Loucy (cell line): ENCODE measurements around the gene MAP3K7CL.

Experiments used
- EZH2phosphoT487 ChIP-seq: fragments of 200-600 bp; IDR thresholded peaks from 2 replicates; pipeline ENCODE4 v1.6.1; 2018; ENCODE audit warnings: antibody characterized with exemption, mild to moderate bottlenecking, moderate library complexity, borderline replicate concordance
- TF ChIP-seq, protein P1 (sequence below): fragments of 200-600 bp; sonication (generic); conservative IDR thresholded peaks from 2 replicates; pipeline ENCODE4 v1.5.1; 2014; ENCODE audit warnings: mild to moderate bottlenecking, antibody characterized with exemption, low read length

DNA sequence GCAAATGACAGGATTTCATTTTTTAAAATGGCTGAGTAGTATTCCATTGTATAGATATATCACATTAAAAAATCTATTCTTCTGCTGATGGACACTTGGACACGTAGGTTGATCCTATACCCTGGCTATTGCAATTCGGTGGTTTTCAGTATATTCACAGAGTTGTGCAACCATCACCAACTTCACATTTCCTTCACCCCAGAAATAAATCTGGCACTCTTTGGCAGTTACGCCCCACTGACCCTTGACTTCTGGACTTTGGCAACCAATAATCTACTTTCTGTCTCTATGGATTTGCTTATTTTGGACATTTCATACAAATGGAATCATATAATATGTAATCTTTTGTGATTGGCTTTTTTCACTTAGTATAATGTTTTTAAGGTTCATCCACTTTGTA, 35.9 kb downstream of the MAP3K7CL start:
- TF ChIP-seq, protein P1, sequence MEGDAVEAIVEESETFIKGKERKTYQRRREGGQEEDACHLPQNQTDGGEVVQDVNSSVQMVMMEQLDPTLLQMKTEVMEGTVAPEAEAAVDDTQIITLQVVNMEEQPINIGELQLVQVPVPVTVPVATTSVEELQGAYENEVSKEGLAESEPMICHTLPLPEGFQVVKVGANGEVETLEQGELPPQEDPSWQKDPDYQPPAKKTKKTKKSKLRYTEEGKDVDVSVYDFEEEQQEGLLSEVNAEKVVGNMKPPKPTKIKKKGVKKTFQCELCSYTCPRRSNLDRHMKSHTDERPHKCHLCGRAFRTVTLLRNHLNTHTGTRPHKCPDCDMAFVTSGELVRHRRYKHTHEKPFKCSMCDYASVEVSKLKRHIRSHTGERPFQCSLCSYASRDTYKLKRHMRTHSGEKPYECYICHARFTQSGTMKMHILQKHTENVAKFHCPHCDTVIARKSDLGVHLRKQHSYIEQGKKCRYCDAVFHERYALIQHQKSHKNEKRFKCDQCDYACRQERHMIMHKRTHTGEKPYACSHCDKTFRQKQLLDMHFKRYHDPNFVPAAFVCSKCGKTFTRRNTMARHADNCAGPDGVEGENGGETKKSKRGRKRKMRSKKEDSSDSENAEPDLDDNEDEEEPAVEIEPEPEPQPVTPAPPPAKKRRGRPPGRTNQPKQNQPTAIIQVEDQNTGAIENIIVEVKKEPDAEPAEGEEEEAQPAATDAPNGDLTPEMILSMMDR = no peak
- no peak for TF ChIP-seq EZH2phosphoT487
